Spleen (tissue), 11 donors: ENCODE data around the gene CCND3. TPM values are rescaled to one million over a fixed set of nuclear protein-coding genes. Genes with fewer than 3 reads are reported as not detected.

Experiments used
- DNase-seq: peaks from one replicate; pipeline ENCODE4 v3.0.0-alpha.2; 2020
- H3K27ac ChIP-seq, 8 donors: fragments of 200-600 bp; sonication (generic) in 7 of 8; 1 replicate in 4 of 8; 2 replicates in 4 of 8; pipeline versions ENCODE4 v1.5.0 to v1.8.0; 2016 to 2021; ENCODE audit warnings: inconsistent platforms in 4 of 8, mild to moderate bottlenecking in 4 of 8, moderate library complexity in 1 of 8
- H3K27me3 ChIP-seq, 7 donors: fragments of 200-600 bp; sonication (generic) in 6 of 7; replicated peaks in 1 of 7; 1 replicate in 4 of 7; 2 replicates in 3 of 7; pipeline versions ENCODE4 v1.5.0 to v1.8.0; 2016 to 2021; ENCODE audit warnings: inconsistent platforms in 3 of 7, mild to moderate bottlenecking in 1 of 7
- H3K36me3 ChIP-seq, 6 donors: fragments of 200-600 bp; sonication (generic) in 5 of 6; 1 replicate in 4 of 6; 2 replicates in 2 of 6; pipeline versions ENCODE4 v1.5.0 to v1.8.0; 2016 to 2021; ENCODE audit warnings: inconsistent platforms in 2 of 6
- H3K4me1 ChIP-seq, 6 donors: fragments of 200-600 bp; sonication (generic) in 5 of 6; 1 replicate in 3 of 6; 2 replicates in 3 of 6; pipeline versions ENCODE4 v1.5.0 to v1.8.0; 2016 to 2021; ENCODE audit warnings: inconsistent platforms in 3 of 6
- H3K4me3 ChIP-seq, 8 donors: fragments of 200-600 bp; sonication (generic) in 7 of 8; 1 replicate in 4 of 8; 2 replicates in 4 of 8; pipeline versions ENCODE4 v1.5.0 to v1.8.0; 2016 to 2021; ENCODE audit warnings: inconsistent platforms in 4 of 8, mild to moderate bottlenecking in 4 of 8, moderate library complexity in 2 of 8
- H3K9me3 ChIP-seq, 8 donors: fragments of 200-600 bp; sonication (generic) in 7 of 8; 1 replicate in 4 of 8; 2 replicates in 4 of 8; pipeline versions ENCODE4 v1.5.0 to v1.8.0; 2016 to 2021; ENCODE audit warnings: inconsistent platforms in 4 of 8
- POLR2A ChIP-seq, 3 donors: fragments of 450-650 bp; IDR thresholded peaks; one replicate each; pipeline ENCODE4 v1.5.1; 2017; ENCODE audit warnings: antibody characterized with exemption in 3 of 3, mild to moderate bottlenecking in 1 of 3
- POLR2AphosphoS5 ChIP-seq, 3 donors: sonication (generic); formaldehyde crosslinking; IDR thresholded peaks; one replicate each; pipeline ENCODE4 v1.5.1; 2017; ENCODE audit warnings: antibody characterized with exemption in 3 of 3
- WGBS, 5 donors: extraction: QIAGEN DNeasy Blood & Tissue Kit in 3 of 5; methylation state at CpG; one replicate each; pipeline versions ENCODE4 v1.1.5 to v1.1.7; 2013 to 2018; 5-methylcytosine and 5-hydroxymethylcytosine counted together
- intact Hi-C: fragments of 100-400 bp; cut with DNase I; formaldehyde crosslinking; loops from one replicate; pipeline ENCODE4 v1.15.0; 2023; ENCODE audit warnings: low total_unique reads
- polyA plus RNA-seq, 3 donors: library from polyadenylated mRNA; stranded (reverse); fragments of 200-250 nt; gene quantifications; one replicate each; pipeline ENCODE4 v1.2.1, GENCODE V29; 2013
- total RNA-seq, 7 donors: library from RNA; depleted of rRNA in 3 of 7; stranded (reverse); fragments of >200 nt in 3 of 7; fragmentation: NEBNext Ultra II Directional in 4 of 7; extraction: Animal tissue kit (Norgen Biotek cat#: 25700) in 4 of 7; gene quantifications; one replicate each; pipeline versions ENCODE4 v1.1.0 to v1.2.1, GENCODE V29; 2016 to 2021
- TF ChIP-seq, protein P1 (sequence below), 11 experiments: fragments of 200-600 bp in 7 of 11; fragments of 450-650 bp in 4 of 11; sonication (generic) in 4 of 11; IDR thresholded peaks in 8 of 11; conservative IDR thresholded peaks in 3 of 11; 1 replicate in 7 of 11; 2 replicates in 4 of 11; pipeline versions ENCODE4 v1.4.0 to v1.8.0; 2016 to 2021; ENCODE audit warnings: antibody characterized with exemption in 11 of 11, inconsistent platforms in 4 of 11, mild to moderate bottlenecking in 1 of 11
- donor health status: healthy with polysubstance abuse.
- donor health status: DM: no; HTN: no; CAD: no; lungs with moderate emphysema.
- donor health status: DM: no; HTN: no; CAD: no.
- donor health status: Bipolar disorder and iron deficiency.
- donor health status: healthy.
- donor health status: DM: no; HTN: no; CAD: no.
- donor health status: DM: yes; HTN: yes; CAD: no.

CCND3 gene
- total and polyA plus RNA-seq, 10 donors = 115 to 531 (median 232) TPM

DNA sequence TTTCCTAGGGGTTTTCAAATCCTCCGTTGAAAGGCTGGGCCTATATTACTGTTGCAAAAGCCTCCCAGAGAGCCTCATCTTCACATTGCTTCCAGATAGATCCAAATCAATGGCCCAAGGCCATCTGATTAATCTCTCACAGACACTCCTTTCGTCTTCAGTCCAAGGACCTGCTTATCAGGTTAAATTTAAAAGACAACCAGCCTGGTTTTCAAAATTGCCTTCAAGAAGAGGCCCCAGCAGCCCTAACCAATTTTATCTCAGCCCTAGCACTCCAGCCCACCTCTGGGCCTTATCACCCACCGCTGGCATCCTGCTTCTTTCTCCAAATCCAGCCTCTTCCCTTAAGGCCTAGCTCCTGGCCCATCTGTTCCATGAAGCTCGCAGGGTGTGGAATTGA is 15.5 kb upstream of the CCND3 start:
- no peak for DNase-seq
- Histone ChIP-seq H3K4me3 (no peak overlapping the region), H3K36me3 (peaks cover 0 to 96% (median 0%) of the 10 kb centered on the region in 6 donors), H3K4me1 (peaks cover 0 to 66% (median 18%) of the 10 kb centered on the region in 6 donors), H3K9me3 (no peaks in the 10 kb centered on the region), H3K27ac (no peak overlapping the region), H3K27me3 (no peaks in the 10 kb centered on the region)
- 69 to 87% (median 84%) methylated on average over 4 of the region's 4 CpGs for WGBS, 5 donors
- intact Hi-C loops = no loop called here
- TF ChIP-seq POLR2A (IDR thresholded peaks at IDR 0.05) (no peak), POLR2AphosphoS5 (IDR thresholded peaks at IDR 0.05) (peak in 1 of 3 donors; percentile 8)
- TF ChIP-seq, protein P1, sequence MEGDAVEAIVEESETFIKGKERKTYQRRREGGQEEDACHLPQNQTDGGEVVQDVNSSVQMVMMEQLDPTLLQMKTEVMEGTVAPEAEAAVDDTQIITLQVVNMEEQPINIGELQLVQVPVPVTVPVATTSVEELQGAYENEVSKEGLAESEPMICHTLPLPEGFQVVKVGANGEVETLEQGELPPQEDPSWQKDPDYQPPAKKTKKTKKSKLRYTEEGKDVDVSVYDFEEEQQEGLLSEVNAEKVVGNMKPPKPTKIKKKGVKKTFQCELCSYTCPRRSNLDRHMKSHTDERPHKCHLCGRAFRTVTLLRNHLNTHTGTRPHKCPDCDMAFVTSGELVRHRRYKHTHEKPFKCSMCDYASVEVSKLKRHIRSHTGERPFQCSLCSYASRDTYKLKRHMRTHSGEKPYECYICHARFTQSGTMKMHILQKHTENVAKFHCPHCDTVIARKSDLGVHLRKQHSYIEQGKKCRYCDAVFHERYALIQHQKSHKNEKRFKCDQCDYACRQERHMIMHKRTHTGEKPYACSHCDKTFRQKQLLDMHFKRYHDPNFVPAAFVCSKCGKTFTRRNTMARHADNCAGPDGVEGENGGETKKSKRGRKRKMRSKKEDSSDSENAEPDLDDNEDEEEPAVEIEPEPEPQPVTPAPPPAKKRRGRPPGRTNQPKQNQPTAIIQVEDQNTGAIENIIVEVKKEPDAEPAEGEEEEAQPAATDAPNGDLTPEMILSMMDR (IDR thresholded peaks at IDR 0.05 in 8 of 11, conservative IDR thresholded peaks at IDR 0.05 in 3 of 11) = no peak

DNA sequence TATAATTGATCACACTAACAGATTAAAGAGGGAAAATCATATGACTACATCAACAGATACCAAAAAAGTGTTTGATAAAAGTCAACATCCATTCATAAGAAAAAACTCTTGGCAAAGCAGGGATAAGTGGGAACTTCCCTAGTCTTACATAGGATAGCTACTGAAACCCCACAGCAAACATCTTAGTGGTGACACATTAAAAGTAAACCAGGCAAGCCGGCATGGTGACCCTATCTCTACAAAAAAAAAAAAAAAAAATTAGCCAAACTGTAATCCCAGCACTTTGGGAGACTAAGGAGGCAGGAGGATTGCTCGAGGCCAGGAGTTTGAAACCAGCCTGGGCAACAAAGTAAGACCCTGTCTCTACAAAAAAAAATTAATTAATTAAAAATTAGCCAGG is 13.8 kb upstream of the CCND3 start:
- 85 to 94% (median 93%) methylated on average over 2 of the region's 2 CpGs for WGBS, 5 donors
- Histone ChIP-seq H3K27ac (no peak overlapping the region), H3K9me3 (no peaks in the 10 kb centered on the region), H3K27me3 (no peaks in the 10 kb centered on the region), H3K36me3 (peaks cover 0 to 93% (median 0%) of the 10 kb centered on the region in 6 donors), H3K4me3 (no peak overlapping the region), H3K4me1 (peaks cover 0 to 55% (median 3%) of the 10 kb centered on the region in 6 donors)
- TF ChIP-seq, protein P1 (IDR thresholded peaks at IDR 0.05 in 8 of 11, conservative IDR thresholded peaks at IDR 0.05 in 3 of 11) = no peak
- TF ChIP-seq POLR2AphosphoS5 (IDR thresholded peaks at IDR 0.05) (no peak), POLR2A (IDR thresholded peaks at IDR 0.05) (no peak)
- intact Hi-C loops = no loop called here
- DNase-seq = no peak

DNA sequence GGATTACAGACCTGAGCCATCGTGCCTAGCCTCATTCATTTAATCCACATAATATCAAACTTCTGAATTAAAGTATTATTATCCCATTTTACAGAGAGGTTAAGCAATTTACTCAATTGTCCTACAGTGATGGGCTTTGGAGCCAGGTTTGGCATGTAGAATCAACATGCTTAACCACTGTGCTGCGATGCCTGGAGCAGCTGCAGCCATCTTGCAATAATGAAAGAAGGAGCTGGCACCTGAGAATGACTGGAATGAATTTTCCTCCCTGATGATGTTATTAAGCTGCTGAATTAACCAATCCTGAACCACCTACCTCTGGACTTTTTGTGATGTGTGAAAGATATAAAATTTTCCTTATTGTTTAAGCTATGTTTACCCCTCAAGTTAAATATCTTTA is 13.1 kb upstream of the CCND3 start:
- intact Hi-C loops = no loop called here
- no peak for DNase-seq
- Histone ChIP-seq H3K4me3 (no peak overlapping the region), H3K27me3 (no peaks in the 10 kb centered on the region), H3K27ac (no peak overlapping the region), H3K4me1 (peaks cover 0 to 54% (median 3%) of the 10 kb centered on the region in 6 donors), H3K36me3 (peaks cover 0 to 93% (median 0%) of the 10 kb centered on the region in 6 donors), H3K9me3 (no peaks in the 10 kb centered on the region)
- TF ChIP-seq POLR2A (IDR thresholded peaks at IDR 0.05) (no peak), POLR2AphosphoS5 (IDR thresholded peaks at IDR 0.05) (no peak)
- TF ChIP-seq, protein P1 (IDR thresholded peaks at IDR 0.05 in 8 of 11, conservative IDR thresholded peaks at IDR 0.05 in 3 of 11) = no peak
- WGBS, 5 donors = 79 to 99% (median 96%) methylated on average over 2 of the region's 2 CpGs

DNA sequence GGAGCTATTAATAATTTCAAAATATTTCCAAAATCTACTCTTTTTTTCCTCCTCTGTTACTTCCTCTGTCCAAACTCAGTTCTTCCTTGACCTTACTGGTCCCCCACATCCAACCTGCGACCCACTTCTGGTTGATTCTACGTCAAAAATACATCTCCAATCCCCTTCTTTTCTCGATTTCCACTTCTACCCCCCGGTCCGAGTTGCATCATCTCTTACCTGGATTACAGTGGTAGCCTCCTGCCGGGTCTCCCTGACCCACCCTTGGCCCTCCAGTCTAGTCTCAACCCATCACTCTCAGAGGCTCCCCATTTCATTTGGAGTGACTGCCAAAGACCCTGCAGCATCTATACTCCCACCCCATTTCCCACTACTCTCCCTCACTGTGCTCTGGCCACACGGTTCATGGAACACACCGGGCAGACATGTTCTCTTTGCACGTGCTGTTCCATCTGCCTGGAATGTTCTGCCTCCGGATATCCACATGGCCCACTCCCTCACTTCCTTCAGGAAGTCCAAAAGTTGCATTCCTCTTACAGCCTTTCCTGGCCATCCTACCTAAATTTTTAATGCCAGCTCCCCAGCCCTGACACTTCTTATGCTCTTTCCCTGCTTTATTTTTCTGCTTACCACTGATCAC is 6.1 kb upstream of the CCND3 start:
- Histone ChIP-seq H3K4me1 (peaks cover 0 to 77% (median 17%) of the 10 kb centered on the region in 6 donors), H3K4me3 (no peak overlapping the region), H3K27me3 (no peaks in the 10 kb centered on the region), H3K36me3 (peaks cover 0 to 53% (median 0%) of the 10 kb centered on the region in 6 donors), H3K9me3 (no peaks in the 10 kb centered on the region), H3K27ac (peak overlapping the region in 1 of 8 donors; percentile 32)
- TF ChIP-seq, protein P1 (IDR thresholded peaks at IDR 0.05 in 8 of 11, conservative IDR thresholded peaks at IDR 0.05 in 3 of 11) = no peak
- TF ChIP-seq POLR2AphosphoS5 (IDR thresholded peaks at IDR 0.05) = peak in 2 of 3 donors; percentile 18 to 58
- intact Hi-C loops = no loop called here
- 70 to 84% (median 81%) methylated on average over 10 of the region's 10 CpGs for WGBS, 5 donors
- DNase-seq = no peak
